GM19324 (cell line): ENCODE results near the gene CD300H.

Experiments used
- ATAC-seq: cut with Tn5 transposase; IDR thresholded peaks from one replicate; pipeline ENCODE4 v1.9.1; 2021; ENCODE audit warnings: mild to moderate bottlenecking, moderate library complexity; ENCODE audit not compliant: unreplicated experiment, low FRiP score

Gene CD300H

DNA sequence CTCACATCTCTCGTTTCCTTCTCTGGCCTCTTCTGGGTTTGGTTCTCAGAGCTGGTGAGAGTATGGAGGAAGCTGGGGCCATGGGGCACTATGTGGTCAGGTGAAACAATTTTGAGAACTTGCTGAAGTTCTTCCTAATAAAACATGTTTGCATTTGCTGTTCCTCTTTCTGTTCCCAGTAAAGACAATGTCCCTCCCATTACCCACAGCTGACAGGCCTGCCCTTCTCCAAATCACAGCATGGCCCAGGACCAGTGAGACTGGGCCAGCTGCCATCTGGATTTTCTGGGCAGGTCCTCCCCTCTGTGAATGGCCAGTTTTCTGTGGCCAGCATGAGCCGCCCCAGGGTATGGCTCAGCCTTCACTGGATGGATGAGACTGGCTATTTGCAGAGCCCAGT lies at the start of gene CD300H:
Gene CD300H (minus strand): TSS at position 113 of the 400 bp plus-strand sequence.
- ATAC-seq = no peak

DNA sequence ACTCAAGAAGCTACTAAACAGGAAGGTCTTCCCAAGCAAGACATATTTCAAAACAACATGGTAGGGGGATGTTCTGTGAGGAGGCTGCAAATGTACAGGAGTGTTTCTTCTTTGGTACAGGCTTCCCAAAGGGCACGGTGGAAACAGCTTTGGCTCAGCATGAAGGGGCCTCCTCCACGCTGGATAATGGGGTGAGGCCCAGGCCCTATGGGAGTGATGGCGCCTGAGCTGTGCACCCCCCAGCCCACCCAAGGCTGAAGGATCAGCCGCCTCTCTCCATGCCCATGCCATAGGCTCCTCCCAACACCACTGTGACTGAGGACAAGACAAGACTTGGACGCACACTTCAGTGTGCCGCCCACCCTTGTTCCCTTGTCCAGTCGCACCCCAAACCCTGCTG lies 49.4 kb upstream of the CD300H start:
- no peak for ATAC-seq

GRCh38 chr17:74612046-74612445 lies 44.7 kb upstream of the CD300H start:
- ATAC-seq = no peak

- ATAC-seq = no peak
Measured at GRCh38 chr17:74610108-74610507, 42.8 kb upstream of the CD300H start.

GRCh38 chr17:74608511-74608910 lies 41.2 kb upstream of the CD300H start:
- ATAC-seq = no peak

GRCh38 chr17:74607221-74607620 lies 39.9 kb upstream of the CD300H start:
- ATAC-seq = no peak

DNA sequence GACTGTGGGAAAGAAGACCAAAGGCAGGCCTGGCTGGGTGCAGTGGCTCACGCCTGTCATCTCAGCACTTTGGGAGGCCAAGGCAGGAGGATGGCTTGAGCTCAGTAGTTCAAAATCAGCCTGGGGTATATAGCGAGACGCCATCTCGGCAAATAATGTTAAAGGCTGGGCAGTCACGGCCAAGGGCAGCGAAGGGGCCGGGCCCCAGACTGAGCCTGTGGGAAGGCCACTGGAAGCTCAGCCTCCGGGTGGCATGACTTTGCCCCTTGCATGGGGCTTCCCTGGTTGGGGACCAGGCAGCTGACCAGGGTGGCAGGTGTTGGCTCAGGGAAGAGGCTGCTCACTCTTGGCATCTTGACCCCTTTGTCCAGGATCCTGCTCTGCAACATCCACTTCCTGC lies 38.7 kb upstream of the CD300H start:
- no peak for ATAC-seq

GRCh38 chr17:74605361-74605760 lies 38.1 kb upstream of the CD300H start:
- no peak for ATAC-seq

DNA sequence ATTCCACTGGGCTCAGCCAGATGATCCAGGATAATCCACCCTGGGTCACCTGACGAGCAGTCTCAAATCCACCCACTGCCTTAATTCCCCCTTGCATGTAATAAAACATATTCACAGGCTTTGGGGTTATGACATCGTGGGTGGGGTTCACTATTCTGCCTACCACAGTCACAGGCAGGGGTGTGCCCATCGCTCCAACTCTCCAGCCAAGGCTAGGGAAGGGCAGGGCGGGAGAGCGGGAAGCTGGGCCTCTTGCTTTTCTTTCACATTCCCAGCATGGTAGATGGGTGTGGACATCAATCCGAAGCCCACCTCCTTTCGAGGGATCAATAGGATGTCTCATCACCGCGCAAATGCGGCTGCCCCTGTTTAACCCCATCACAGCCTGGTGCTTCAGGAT lies 37.5 kb upstream of the CD300H start:
- no peak for ATAC-seq

DNA sequence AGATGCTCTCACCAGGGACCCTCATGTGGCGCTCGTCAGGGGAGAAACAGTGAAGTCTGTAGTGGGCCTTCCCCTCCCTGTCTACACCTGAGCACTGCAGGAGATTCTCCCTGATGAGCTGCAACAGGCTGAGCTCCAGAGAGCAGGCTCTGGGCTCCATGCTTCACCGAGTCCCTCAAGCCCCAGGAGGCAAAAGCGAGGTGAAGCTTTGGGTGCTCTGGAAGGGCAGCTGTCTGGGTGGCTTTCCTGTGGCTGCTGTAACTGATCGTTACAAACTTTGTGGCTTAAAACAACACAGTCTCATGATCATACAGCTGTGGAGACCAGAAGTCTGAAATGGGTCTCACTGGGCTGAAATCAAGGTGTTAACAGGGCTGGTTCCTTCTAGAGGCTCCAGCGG lies 36.9 kb upstream of the CD300H start:
- no peak for ATAC-seq

DNA sequence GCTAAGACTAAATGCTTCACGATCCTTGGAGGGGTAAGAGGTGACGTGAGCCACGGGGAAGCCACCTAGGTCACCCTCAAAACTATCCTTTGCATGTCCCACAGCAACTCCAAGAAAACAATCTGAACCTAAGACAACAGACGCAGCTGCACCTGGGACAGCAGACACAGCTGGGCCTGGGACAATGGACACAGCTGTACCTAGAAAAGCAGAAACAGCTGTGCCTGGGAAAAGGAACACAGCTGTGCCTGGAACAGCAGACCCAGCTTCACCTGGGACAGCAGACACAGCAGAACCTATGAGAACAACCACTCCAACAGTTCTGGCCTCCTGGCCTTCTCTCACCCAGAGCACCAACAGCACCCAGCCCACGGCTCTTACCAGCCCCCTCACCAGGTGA lies 36.4 kb upstream of the CD300H start:
- ATAC-seq = no peak

GRCh38 chr17:74603037-74603635 lies 35.8 kb upstream of the CD300H start:
- no peak for ATAC-seq

GRCh38 chr17:74601944-74602572 lies 34.7 kb upstream of the CD300H start:
- ATAC-seq = no peak

DNA sequence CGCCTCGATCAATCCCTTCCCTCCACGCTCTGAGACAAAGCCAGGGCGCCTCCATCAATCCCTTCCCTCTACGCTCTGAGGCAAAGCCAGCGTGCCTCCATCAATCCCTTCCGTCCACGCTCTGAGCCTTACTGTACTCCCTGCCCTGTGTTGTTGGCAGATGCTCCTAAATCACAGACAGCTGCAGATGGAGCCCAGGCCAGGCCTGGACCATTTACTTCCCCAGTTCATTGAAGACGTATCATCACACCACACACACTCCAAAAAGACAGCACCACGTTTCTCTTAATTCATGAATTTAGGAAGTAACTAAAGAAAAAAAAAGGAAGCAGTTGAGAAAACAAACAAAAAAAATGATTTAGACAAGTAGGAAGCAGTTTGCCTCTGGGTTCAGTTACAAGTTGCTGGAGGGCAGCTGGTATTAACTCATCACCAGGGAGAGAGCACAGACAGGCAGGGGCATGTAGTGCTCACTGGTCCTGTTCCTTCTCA lies 32.2 kb upstream of the CD300H start:
- ATAC-seq = no peak

DNA sequence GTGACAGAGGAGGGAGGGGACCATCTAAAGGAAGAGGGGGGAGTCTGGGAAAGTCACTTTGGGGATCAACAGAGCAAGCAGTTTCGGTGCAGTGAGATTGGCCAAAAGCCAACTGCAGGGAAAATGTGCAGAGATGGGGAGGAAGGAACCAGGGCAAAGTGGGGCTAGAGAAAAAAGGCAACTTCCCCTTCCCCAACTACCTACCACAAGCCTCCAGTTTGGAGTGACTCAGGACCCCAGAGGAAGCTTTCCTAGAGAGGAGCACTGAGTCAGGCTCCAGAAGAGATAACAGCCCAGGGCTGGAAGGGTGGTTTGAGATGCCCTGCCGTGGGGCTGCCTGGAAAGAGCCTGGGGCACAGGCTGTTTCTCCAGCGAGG lies 31.7 kb upstream of the CD300H start:
- ATAC-seq = no peak

DNA sequence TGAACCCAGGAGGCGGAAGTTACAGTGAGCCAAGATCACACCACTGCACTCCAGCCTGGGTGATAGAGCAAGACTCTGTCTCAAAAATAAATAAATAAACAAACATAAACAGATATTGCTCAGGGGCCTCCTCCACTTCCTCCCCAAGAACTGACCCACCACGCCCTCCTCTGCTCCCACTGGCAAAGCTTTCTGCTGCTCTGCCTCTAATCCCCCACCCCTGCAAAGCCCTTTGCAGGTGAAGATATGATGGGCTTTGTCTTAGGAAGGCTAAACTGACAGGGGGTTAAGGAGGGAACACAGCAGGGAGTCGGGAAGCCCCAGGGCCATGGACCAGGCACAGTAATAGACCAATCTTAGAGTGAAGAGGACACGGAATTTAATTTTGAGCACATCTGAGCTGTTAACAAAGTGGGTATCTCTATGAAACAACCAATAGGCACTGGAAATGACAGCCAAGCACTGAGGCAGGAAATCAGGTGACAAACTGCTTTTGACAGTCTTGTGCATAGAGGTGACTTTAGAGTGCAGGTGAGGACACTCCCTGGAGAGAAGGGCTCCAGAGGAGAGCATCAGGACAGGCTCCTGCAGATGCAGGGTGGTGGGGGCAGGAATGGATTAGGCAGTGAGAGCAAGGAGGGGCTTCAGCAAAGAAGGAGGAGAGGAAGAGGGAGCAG lies 31.2 kb upstream of the CD300H start:
- ATAC-seq = no peak

GRCh38 chr17:74597069-74597790 lies 29.9 kb upstream of the CD300H start:
- no peak for ATAC-seq

GRCh38 chr17:74595037-74595750 lies 27.9 kb upstream of the CD300H start:
- no peak for ATAC-seq

- no peak for ATAC-seq
Measured at GRCh38 chr17:74592087-74592990, 25.0 kb upstream of the CD300H start, which contains the start of gene CD300LD. Gene CD300LD, minus strand, starts transcription at chr17:74592283. Its CDS starts 81 bp downstream, at chr17:74592202.
